Subcutaneous abdominal adipose tissue (tissue), 5 donors: ENCODE data around the gene ITGB6.

Experiments used
- H3K27ac ChIP-seq: one replicate; pipeline ENCODE4 v1.7.0; 2013; ENCODE audit warnings: low read depth, mild to moderate bottlenecking, inconsistent platforms, low read length, moderate library complexity
- H3K27me3 ChIP-seq, 5 donors: one replicate each; pipeline ENCODE4 v1.7.0; 2013; ENCODE audit warnings: low read length in 5 of 5, inconsistent platforms in 1 of 5; ENCODE audit not compliant: control insufficient read depth in 5 of 5, insufficient read depth in 4 of 5
- H3K36me3 ChIP-seq, 5 donors: one replicate each; pipeline ENCODE4 v1.7.0; 2013; ENCODE audit warnings: low read length in 5 of 5; ENCODE audit not compliant: control insufficient read depth in 5 of 5, insufficient read depth in 5 of 5
- H3K4me1 ChIP-seq, 5 donors: one replicate each; pipeline ENCODE4 v1.7.0; 2013; ENCODE audit warnings: low read length in 5 of 5, mild to moderate bottlenecking in 3 of 5, moderate library complexity in 1 of 5; ENCODE audit not compliant: control insufficient read depth in 5 of 5, insufficient read depth in 5 of 5
- H3K4me3 ChIP-seq, 5 donors: one replicate each; pipeline ENCODE4 v1.7.0; 2013; ENCODE audit warnings: low read length in 5 of 5, low read depth in 1 of 5
- H3K9ac ChIP-seq, 5 donors: one replicate each; pipeline ENCODE4 v1.7.0; 2013; ENCODE audit warnings: low read length in 5 of 5, mild to moderate bottlenecking in 4 of 5, moderate library complexity in 3 of 5
- H3K9me3 ChIP-seq, 5 donors: one replicate each; pipeline ENCODE4 v1.7.0; 2013; ENCODE audit warnings: low read length in 5 of 5; ENCODE audit not compliant: control insufficient read depth in 5 of 5
- donor health status: healthy.
- donor health status: healthy.
- donor health status: healthy.
- donor health status: healthy.
- donor health status: healthy.

ITGB6 gene

DNA sequence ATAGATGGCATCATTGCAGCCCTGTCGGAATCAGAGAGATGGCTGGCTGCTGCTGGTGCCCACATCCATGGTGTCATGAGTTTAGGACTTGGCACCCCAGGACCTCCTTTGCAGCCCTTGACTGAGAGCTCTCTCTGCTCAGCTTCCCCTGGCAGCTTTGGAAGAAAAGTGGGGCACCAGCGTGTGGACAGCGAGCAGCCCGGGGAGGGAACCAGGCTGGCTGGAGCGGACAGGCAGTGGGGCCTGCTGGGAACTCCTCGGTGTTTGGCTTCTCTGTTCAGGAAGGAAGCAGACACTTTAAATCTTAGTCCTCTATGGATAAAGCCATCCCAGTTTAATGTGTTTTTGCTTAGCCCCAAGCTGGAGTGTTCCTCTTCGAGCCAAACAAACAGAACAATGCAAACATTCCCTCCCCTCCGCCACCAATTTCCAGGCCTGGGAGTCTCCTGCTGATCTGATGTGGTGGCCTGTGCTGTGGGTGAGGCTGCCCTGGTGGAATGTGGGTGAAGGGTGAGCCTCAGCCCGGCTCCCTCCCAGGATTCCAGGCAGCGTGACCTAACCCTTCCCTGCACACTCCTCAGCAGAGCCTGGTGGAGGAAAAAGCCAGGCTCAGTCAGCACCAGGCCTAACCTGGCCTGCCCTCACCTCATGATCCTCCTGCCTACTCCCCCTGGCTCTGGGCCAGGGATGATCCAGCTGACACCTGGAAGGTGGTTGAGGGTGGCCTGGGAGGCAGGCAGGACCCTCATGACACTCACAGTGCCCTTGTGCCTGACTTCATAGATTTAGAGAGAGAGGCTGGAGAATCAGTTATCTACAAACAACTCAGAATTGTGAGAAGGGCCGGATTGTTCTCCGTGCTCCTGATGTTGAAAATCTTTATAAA is 21.6 kb upstream of the ITGB6 start:
- Histone ChIP-seq H3K4me3 (peak overlapping the region in 1 of 5 donors; percentile 13), H3K9ac (peak overlapping the region in 3 of 5 donors; percentile 2 to 54 (median 20)), H3K27ac (peak overlapping the region; percentile 69), H3K9me3 (no peaks in the 10 kb centered on the region), H3K36me3 (no peaks in the 10 kb centered on the region), H3K27me3 (no peaks in the 10 kb centered on the region), H3K4me1 (peaks cover 6 to 21% (median 15%) of the 10 kb centered on the region in 5 donors)

DNA sequence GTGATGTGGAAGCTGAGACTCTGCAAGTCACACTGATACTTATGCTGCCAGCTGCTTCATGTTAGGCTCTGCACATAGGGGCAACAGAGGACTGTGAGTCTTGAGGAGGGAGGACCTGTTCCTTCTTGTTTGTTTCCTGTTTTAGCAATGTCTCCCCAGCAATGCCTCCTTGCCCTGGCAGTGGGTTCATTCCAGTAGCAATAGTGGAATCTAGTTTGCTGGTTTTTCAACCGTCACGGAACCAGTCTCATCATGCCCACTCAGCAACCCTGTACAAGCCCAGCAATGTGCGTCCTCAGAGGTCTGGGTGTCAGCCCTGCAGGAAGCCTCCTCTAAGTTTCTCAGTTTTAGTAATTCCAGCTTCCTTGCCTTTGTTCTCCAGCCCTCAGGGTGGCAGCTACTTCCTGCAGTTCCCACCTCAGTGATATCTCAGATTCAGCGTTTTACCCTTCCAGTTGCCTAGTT is 20.5 kb upstream of the ITGB6 start:
- Histone ChIP-seq H3K9me3 (no peaks in the 10 kb centered on the region), H3K4me3 (no peak overlapping the region), H3K27ac (no peak overlapping the region), H3K27me3 (no peaks in the 10 kb centered on the region), H3K4me1 (peaks cover 6 to 21% (median 15%) of the 10 kb centered on the region in 5 donors), H3K36me3 (no peaks in the 10 kb centered on the region), H3K9ac (no peak overlapping the region)

DNA sequence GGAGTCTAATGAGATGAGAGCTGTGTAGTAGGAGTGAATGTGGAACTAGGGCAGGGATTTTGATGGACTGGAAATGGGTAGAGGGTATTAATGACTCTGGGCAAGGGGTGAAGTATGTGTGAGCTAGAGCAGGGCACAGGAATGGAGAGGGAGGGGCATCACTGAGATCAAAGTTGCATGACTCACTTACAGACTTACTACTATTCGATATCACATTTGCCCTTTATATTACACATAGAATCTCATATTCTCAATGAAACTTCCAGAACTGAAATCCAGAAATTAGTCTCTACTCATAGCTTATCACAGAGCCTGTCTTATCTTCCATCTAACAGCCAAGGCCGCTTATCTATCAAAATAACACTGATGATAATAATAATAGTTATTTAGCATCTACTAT is 20.0 kb upstream of the ITGB6 start:
- H3K9ac ChIP-seq, result no peak overlapping the region
- H3K4me1 ChIP-seq, result peaks cover 6 to 21% (median 15%) of the 10 kb centered on the region in 5 donors
- no peaks in the 10 kb centered on the region for H3K9me3 ChIP-seq
- H3K27me3 ChIP-seq, result no peaks in the 10 kb centered on the region
- no peak overlapping the region for H3K4me3 ChIP-seq
- no peaks in the 10 kb centered on the region for H3K36me3 ChIP-seq
- H3K27ac ChIP-seq, result no peak overlapping the region

DNA sequence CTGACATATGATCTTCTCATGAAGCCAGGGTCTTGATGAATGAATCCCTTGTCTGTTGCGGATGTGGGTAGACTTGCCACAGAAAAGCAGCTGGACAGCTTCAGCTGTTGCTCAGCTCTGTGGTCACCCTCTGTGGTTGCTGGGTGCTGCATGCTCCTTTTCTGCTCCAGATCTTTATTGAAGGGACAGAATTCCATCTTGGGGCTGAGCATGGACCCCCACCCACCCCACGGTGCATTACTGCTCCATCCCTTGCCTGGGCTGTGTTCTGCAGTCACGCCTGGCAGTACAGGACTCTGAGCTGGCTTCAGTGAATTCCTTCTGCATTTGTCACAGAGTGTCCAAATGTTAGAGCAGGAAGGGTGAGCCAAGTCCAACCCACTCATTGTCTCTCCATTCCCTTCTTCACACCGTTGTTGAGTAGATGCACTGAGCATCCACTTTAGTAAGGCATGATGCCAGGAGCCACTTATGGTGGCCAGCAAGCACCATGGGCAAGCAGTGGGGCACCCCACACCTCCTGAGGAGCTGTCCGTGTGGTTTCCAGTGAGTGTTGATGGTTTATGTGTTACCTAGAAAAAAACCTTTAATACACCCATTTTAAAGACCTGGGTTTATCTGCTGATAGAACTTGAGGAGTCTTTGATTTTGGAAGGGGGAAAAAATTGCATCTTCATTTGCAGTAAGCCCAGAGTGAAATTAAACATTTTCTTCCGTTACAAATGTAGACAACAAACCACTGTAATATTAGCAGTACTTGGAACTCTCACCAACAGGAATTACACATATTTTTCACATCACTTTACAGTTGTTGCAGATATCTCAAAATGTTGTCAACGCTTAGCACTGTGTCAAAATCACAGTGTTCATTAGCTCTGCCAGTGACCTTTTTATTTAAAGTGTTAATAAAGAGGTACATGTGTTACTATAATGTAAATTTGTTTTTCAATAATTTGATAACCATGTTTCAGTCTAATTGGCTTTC is 14.7 kb upstream of the ITGB6 start:
- Histone ChIP-seq H3K27me3 (peaks cover 0 to 2% (median 0%) of the 10 kb centered on the region in 5 donors), H3K27ac (no peak overlapping the region), H3K4me1 (no peaks in the 10 kb centered on the region), H3K36me3 (no peaks in the 10 kb centered on the region), H3K9me3 (no peaks in the 10 kb centered on the region), H3K9ac (no peak overlapping the region), H3K4me3 (no peak overlapping the region)

DNA sequence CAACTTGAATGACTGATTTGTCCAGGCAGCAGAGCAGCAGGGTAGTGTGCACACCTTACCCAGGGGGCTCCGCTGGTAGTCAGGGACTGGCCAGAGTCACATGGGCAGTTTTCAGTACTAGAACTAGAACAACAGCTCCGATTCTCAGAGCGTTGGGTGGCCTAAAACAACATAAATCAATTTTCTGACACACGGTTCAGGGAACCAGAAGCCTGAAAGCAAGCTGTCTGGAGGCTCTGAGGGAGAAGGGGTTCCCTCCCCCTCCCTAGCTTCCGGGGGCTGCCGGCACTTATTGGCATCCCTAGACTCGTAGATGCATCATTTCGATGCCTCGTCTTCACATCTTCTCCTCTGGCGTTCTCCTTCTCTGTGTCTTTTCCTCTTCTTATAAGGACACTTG is 13.4 kb upstream of the ITGB6 start:
- Histone ChIP-seq H3K4me1 (peaks cover 0 to 1% (median under 1%) of the 10 kb centered on the region in 5 donors), H3K27me3 (peaks cover 0 to 2% (median 0%) of the 10 kb centered on the region in 5 donors), H3K4me3 (no peak overlapping the region), H3K9me3 (no peaks in the 10 kb centered on the region), H3K36me3 (no peaks in the 10 kb centered on the region), H3K9ac (no peak overlapping the region), H3K27ac (no peak overlapping the region)

DNA sequence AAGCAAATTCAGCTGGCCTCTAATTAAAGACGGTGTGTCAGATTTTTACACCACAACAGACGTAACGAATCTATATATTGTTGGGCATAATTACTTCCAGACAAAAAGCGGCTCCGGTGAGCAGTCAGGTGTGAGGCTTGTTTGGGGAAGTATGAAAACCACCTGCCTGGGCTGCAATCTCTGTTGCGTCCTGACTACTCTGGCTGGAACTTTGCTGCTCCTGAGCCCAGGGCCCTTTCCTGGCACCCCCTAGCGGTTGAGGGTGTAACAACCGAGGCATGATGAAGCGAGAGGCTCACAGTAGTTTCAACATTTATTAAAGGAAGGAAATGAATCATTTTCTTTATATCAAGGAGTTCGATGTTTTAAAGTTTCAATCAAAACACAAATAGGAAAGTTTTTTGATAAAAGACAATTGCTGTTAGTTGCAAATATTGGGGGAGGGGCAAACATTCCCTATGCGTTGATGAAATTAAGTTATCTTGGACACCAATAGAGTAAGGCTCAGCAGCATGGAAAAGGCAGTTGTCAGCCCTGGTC is 10.6 kb upstream of the ITGB6 start:
- no peak overlapping the region for H3K27ac ChIP-seq
- no peaks in the 10 kb centered on the region for H3K9me3 ChIP-seq
- H3K36me3 ChIP-seq, result no peaks in the 10 kb centered on the region
- peaks cover 0 to 2% (median 0%) of the 10 kb centered on the region in 5 donors for H3K27me3 ChIP-seq
- H3K9ac ChIP-seq, result no peak overlapping the region
- H3K4me1 ChIP-seq, result peaks cover 3 to 10% (median 5%) of the 10 kb centered on the region in 5 donors
- H3K4me3 ChIP-seq, result no peak overlapping the region

DNA sequence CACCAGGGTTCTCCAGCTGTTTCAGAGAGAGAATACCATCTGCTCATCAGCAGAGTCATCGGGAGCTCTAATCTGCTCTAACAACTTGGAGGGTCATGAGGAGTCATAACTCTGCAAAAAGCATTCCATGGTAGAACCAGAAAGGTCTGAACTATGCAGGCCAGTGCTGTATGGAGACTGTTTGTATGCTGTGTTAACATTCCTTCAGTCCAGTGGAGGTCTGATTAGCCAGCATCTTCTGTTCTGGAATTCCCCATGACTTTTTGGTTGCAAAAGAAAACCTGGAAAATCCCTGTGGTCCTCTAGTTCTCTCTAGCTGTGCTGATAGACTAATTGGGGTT is 9.4 kb upstream of the ITGB6 start:
- Histone ChIP-seq H3K9me3 (no peaks in the 10 kb centered on the region), H3K36me3 (no peaks in the 10 kb centered on the region), H3K27ac (no peak overlapping the region), H3K27me3 (no peaks in the 10 kb centered on the region), H3K4me3 (no peak overlapping the region), H3K9ac (no peak overlapping the region), H3K4me1 (peaks cover 3 to 10% (median 9%) of the 10 kb centered on the region in 5 donors)

DNA sequence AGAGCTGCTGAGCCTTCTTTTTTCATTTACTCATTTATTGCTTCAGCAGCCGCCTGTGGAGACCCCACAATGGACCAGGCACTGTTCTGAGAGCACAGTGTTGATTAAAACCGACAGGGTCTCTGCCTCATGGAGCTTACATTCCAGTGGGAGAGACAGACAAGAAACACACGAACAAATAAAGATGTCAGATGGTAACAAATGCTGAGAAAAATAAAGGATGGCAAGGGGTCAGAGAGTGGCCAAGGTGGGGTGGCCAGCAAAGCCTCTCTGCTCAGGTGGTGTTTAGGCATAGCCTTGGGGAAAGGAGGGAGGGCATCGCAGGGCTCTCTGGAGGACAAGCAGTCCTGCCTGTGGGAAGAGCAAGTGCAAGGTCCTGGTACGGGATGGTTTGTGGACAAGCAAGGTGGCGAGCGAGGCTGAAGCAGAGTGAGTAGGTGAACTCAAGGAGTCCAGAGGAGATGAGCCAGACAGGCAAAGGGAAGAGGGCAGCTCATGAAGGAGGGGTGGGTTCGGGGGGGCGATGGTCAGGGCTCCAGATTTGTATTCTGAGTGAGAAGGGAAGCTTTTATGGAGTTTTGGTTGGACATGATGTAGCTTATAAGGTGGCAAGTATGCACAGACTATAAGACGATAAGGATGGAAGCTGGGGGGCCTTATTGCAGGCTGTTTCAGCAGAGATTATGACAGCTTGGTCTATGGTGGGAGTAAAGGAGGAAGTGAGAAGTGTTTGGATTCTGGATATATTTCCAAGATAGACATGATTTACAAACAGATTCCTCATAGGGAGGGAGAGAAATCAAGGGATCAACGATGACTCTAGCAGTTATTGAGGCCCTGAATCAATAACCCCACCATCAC is 8.8 kb upstream of the ITGB6 start:
- no peak overlapping the region for H3K27ac ChIP-seq

More for the DNA sequence above, 8.8 kb upstream of the ITGB6 start:
- Histone ChIP-seq H3K36me3 (no peaks in the 10 kb centered on the region), H3K9ac (peak overlapping the region in 1 of 5 donors; percentile 3), H3K4me3 (no peak overlapping the region), H3K9me3 (no peaks in the 10 kb centered on the region), H3K4me1 (peaks cover 3 to 10% (median 9%) of the 10 kb centered on the region in 5 donors), H3K27me3 (no peaks in the 10 kb centered on the region)
